SK-N-SH (cell line): ENCODE data around the gene PGD. TPM values are rescaled to one million over a fixed set of nuclear protein-coding genes. Genes with fewer than 3 reads are reported as not detected.

Experiments used
- CTCF ChIA-PET: fragments of 300-600, 350-600 bp; formaldehyde crosslinking; extraction: SDS; loops from one replicate; lab custom pipeline; 2021; lab: Yijun Ruan, JAX
- POLR2A ChIA-PET: fragments of 350-600 bp; sonication (Branson Sonifier 250); formaldehyde crosslinking; extraction: SDS; loops from one replicate; lab custom pipeline; 2020; ENCODE audit warnings: antibody characterized with exemption, inconsistent platforms; lab: Yijun Ruan, JAX
- DNase-seq: peaks from one replicate; pipeline ENCODE4 v3.0.0; 2012
- H2AFZ ChIP-seq: fragments of 200-600 bp; sonication (generic); 2 replicates; pipeline ENCODE4 v1.8.1; 2016; ENCODE audit warnings: antibody characterized with exemption, mild to moderate bottlenecking, low read depth
- H3F3A ChIP-seq: fragments of 200-600 bp; sonication (generic); replicated peaks from 2 replicates; pipeline ENCODE3; 2016; ENCODE audit warnings: antibody characterized with exemption, mild to moderate bottlenecking; ENCODE audit not compliant: insufficient read depth
- H3K27ac ChIP-seq, 2 experiments: fragments of 200-500 bp in 1 of 2; fragments of 200-600 bp in 1 of 2; sonication (Bioruptor generic) in 1 of 2; sonication (generic), shearing (Covaris generic) in 1 of 2; 2 replicates each; pipeline versions ENCODE4 v1.5.1 to v1.6.1; 2014 to 2016; ENCODE audit warnings: low read depth in 2 of 2, inconsistent platforms in 1 of 2, low read length in 1 of 2, mild to moderate bottlenecking in 1 of 2, mixed read lengths in 1 of 2
- H3K27me3 ChIP-seq: fragments of 200-600 bp; sonication (generic), shearing (Covaris generic); 2 replicates; pipeline ENCODE4 v1.6.1; 2016; ENCODE audit warnings: mixed run types; ENCODE audit not compliant: insufficient read depth
- H3K36me3 ChIP-seq, 2 experiments: fragments of 200-500 bp in 1 of 2; fragments of 200-600 bp in 1 of 2; sonication (Bioruptor generic) in 1 of 2; sonication (generic) in 1 of 2; replicated peaks in 1 of 2; 2 replicates each; pipeline versions ENCODE3 to v1.5.1; 2014 to 2016; ENCODE audit warnings: low read length in 1 of 2, mild to moderate bottlenecking in 1 of 2; ENCODE audit not compliant: insufficient read depth in 2 of 2, control insufficient read depth in 1 of 2
- H3K4me1 ChIP-seq, 2 experiments: fragments of 200-500 bp in 1 of 2; fragments of 200-600 bp in 1 of 2; sonication (Bioruptor generic) in 1 of 2; sonication (generic), shearing (Covaris generic) in 1 of 2; 2 replicates each; pipeline versions ENCODE4 v1.5.1 to v1.6.1; 2014 to 2016; ENCODE audit warnings: low read depth in 1 of 2, low read length in 1 of 2, mixed run types in 1 of 2; ENCODE audit not compliant: insufficient read depth in 2 of 2, control insufficient read depth in 1 of 2
- H3K4me2 ChIP-seq: fragments of 200-600 bp; sonication (generic), shearing (Covaris generic); 2 replicates; pipeline ENCODE4 v1.6.1; 2017; ENCODE audit warnings: mixed run types
- H3K4me3 ChIP-seq, 2 experiments: fragments of 200-500 bp in 1 of 2; fragments of 200-600 bp in 1 of 2; sonication (Bioruptor generic) in 1 of 2; sonication (generic), shearing (Covaris generic) in 1 of 2; 2 replicates each; pipeline versions ENCODE4 v1.5.1 to v1.8.1; 2014 to 2016; ENCODE audit warnings: low read depth in 2 of 2, inconsistent platforms in 1 of 2, low read length in 1 of 2, mild to moderate bottlenecking in 1 of 2, mixed read lengths in 1 of 2, moderate library complexity in 1 of 2
- H3K79me2 ChIP-seq: fragments of 200-600 bp; sonication (generic); 2 replicates; pipeline ENCODE4 v1.8.1; 2017; ENCODE audit warnings: mild to moderate bottlenecking; ENCODE audit not compliant: insufficient read depth
- H3K9ac ChIP-seq: fragments of 200-600 bp; sonication (generic); 2 replicates; pipeline ENCODE4 v1.6.1; 2017; ENCODE audit warnings: mixed run types
- H3K9me2 ChIP-seq: fragments of 200-600 bp; sonication (generic); 2 replicates; pipeline ENCODE4 v1.6.1; 2017; ENCODE audit warnings: mixed run types
- H3K9me3 ChIP-seq: fragments of 200-600 bp; sonication (generic); 2 replicates; pipeline ENCODE4 v1.6.1; 2017; ENCODE audit warnings: mixed run types, mild to moderate bottlenecking, moderate library complexity
- H4K20me1 ChIP-seq: fragments of 200-600 bp; sonication (generic); 2 replicates; pipeline ENCODE4 v1.6.1; 2017; ENCODE audit warnings: mild to moderate bottlenecking, mixed run types; ENCODE audit not compliant: insufficient read depth
- CHD2 ChIP-seq: fragments of 150-350 bp; IDR thresholded peaks from 2 replicates; pipeline ENCODE4 v1.6.1; 2018; ENCODE audit warnings: low read length; ENCODE audit not compliant: partially characterized antibody
- CTCF ChIP-seq: fragments of 200-600 bp; sonication (generic); IDR thresholded peaks from 2 replicates; pipeline ENCODE4 v1.6.1; 2017; ENCODE audit warnings: antibody characterized with exemption, mild to moderate bottlenecking, moderate library complexity
- EP300 ChIP-seq, 2 experiments: IDR thresholded peaks; 2 replicates each; pipeline versions ENCODE4 v1.4.0 to v1.6.1; 2012; ENCODE audit warnings: borderline replicate concordance in 1 of 2, low read depth in 1 of 2, low read length in 1 of 2
- FOSL2 ChIP-seq: IDR thresholded peaks from 2 replicates; pipeline ENCODE4 v1.4.0; 2012; ENCODE audit warnings: low read depth, mild to moderate bottlenecking, moderate library complexity, borderline replicate concordance
- FOXJ3 ChIP-seq: sonication (generic); formaldehyde crosslinking; IDR thresholded peaks from 2 replicates; pipeline ENCODE4 v1.5.1; 2020; ENCODE audit warnings: mild to moderate bottlenecking, missing genetic modification reagents
- GATA2 ChIP-seq: sonication (generic); formaldehyde crosslinking; IDR thresholded peaks from 2 replicates; pipeline ENCODE4 v1.5.0; 2020; ENCODE audit warnings: mild to moderate bottlenecking, missing genetic modification reagents
- JUND ChIP-seq: IDR thresholded peaks from 2 replicates; pipeline ENCODE4 v1.4.0; 2012
- NFIC ChIP-seq: IDR thresholded peaks from 2 replicates; pipeline ENCODE4 v1.4.0; 2012; ENCODE audit warnings: borderline replicate concordance
- POLR2AphosphoS5 ChIP-seq: IDR thresholded peaks from 2 replicates; pipeline ENCODE4 v1.6.1; 2012; ENCODE audit warnings: low read depth, low read length
- RAD21 ChIP-seq: IDR thresholded peaks from 2 replicates; pipeline ENCODE4 v1.6.1; 2012; ENCODE audit warnings: mild to moderate bottlenecking, low read length
- REST ChIP-seq: IDR thresholded peaks from 2 replicates; pipeline ENCODE4 v1.6.1; 2012; ENCODE audit warnings: mild to moderate bottlenecking, low read depth, low read length, moderate library complexity
- RFX5 ChIP-seq: IDR thresholded peaks from 2 replicates; pipeline ENCODE4 v1.6.1; 2012; ENCODE audit warnings: mild to moderate bottlenecking, improper control_type of control experiment, low read length
- TCF12 ChIP-seq: IDR thresholded peaks from 2 replicates; pipeline ENCODE4 v1.4.0; 2012
- TEAD4 ChIP-seq: IDR thresholded peaks from 2 replicates; pipeline ENCODE4 v1.4.0; 2012; ENCODE audit warnings: mild to moderate bottlenecking, borderline replicate concordance; ENCODE audit not compliant: insufficient read depth
- USF2 ChIP-seq: fragments of 150-350 bp; IDR thresholded peaks from 2 replicates; pipeline ENCODE4 v1.6.1; 2017; ENCODE audit warnings: antibody characterized with exemption, low read length, low read depth, borderline replicate concordance
- YY1 ChIP-seq: IDR thresholded peaks from 2 replicates; pipeline ENCODE4 v1.4.0; 2012; ENCODE audit warnings: low read depth, mild to moderate bottlenecking
- WGBS: methylation state at CpG from one replicate; pipeline ENCODE4 v1.1.6; 2017; ENCODE audit warnings: low lambda C conversion rate; 5-methylcytosine and 5-hydroxymethylcytosine counted together
- polyA plus RNA-seq, 3 experiments: library from polyadenylated mRNA; depleted of rRNA; stranded (reverse); fragments of >200 nt; gene quantifications; 2 replicates each; pipeline ENCODE4 v1.2.3, GENCODE V29; 2012

PGD gene
- polyA plus RNA-seq, 1 of the 3 experiments (the other 2 are of a cell fraction), result 76.2 TPM

GRCh38 chr1:10457875-10458274, 59.0 kb downstream of the PGD start:
- Histone ChIP-seq H3K27ac (no peak overlapping the region), H2AFZ (no peak overlapping the region), H3K79me2 (no peaks in the 10 kb centered on the region), H3K4me1 (peaks cover 0 to 8% of the 10 kb centered on the region in 2 experiments; a peak in 2 of 4 replicates), H3K27me3 (no peaks in the 10 kb centered on the region), H3K9me3 (no peaks in the 10 kb centered on the region), H3K36me3 (peaks cover 9 to 11% of the 10 kb centered on the region in 2 experiments), H3K9me2 (no peaks in the 10 kb centered on the region), H3F3A (no peaks in the 10 kb centered on the region), H3K4me2 (no peak overlapping the region), H3K9ac (no peak overlapping the region), H3K4me3 (no peak overlapping the region), H4K20me1 (no peaks in the 10 kb centered on the region)
- DNase-seq, result no peak
- WGBS, result 91% methylated on average over 9 of the region's 9 CpGs
- TF ChIP-seq TEAD4 (no peak), POLR2AphosphoS5 (0 out of 2 replicates have a peak, but pooled peaks have one; percentile 10)
- ChIA-PET POLR2A (interaction anchor here (0.6 kb wide), 1 partner anchor 642 kb away, joined by 3 read pairs; the partner anchor contains the start of gene EXOSC10), CTCF (interaction anchor here (0.8 to 2.4 kb wide), 3 partner anchors 27 to 49 kb away, joined by 3 to 10 read pairs (median 3); partner anchors contain the start of gene CENPS)

- Histone ChIP-seq H3K27ac (peak overlapping the region; percentile 19 to 21; a peak in 1 of 4 replicates), H3F3A (no peaks in the 10 kb centered on the region), H3K9ac (no peak overlapping the region), H3K9me2 (no peaks in the 10 kb centered on the region), H3K4me3 (no peak overlapping the region), H3K9me3 (no peaks in the 10 kb centered on the region), H3K36me3 (peaks cover 9 to 16% of the 10 kb centered on the region in 2 experiments), H2AFZ (no peak overlapping the region), H3K27me3 (no peaks in the 10 kb centered on the region), H4K20me1 (no peaks in the 10 kb centered on the region), H3K4me2 (no peak overlapping the region), H3K4me1 (peaks cover 0 to 8% of the 10 kb centered on the region in 2 experiments; a peak in 2 of 4 replicates), H3K79me2 (no peaks in the 10 kb centered on the region)
- no peak for DNase-seq
- ChIA-PET CTCF (no interaction called here), POLR2A (no interaction called here)
- WGBS, result 51% methylated on average over 3 of the region's 3 CpGs
- TF ChIP-seq TCF12 (peak; percentile 42; the same call in 1 of the 2 replicates), JUND (peak; percentile 62; the same call in 1 of the 2 replicates), FOSL2 (peak; percentile 72; the same call in 1 of the 2 replicates), CHD2 (no peak), RFX5 (no peak), NFIC (no peak)
Measured at GRCh38 chr1:10459184-10459583, 60.3 kb downstream of the PGD start.

- POLR2A ChIA-PET, result no interaction called here
- no peak for DNase-seq
- Histone ChIP-seq H3K4me1 (peaks cover 7 to 8% of the 10 kb centered on the region in 2 experiments; a peak in 2 of 4 replicates), H4K20me1 (no peaks in the 10 kb centered on the region; the same call in 1 of the 2 replicates), H3K36me3 (peaks cover 30 to 33% of the 10 kb centered on the region in 2 experiments), H3K79me2 (peaks cover 23% of the 10 kb centered on the region; the same call in 1 of the 2 replicates), H3K9me3 (no peaks in the 10 kb centered on the region), H3K4me2 (no peak overlapping the region), H3K9ac (no peak overlapping the region), H3F3A (peaks cover 5% of the 10 kb centered on the region), H3K9me2 (no peaks in the 10 kb centered on the region), H3K27me3 (no peaks in the 10 kb centered on the region), H3K27ac (no peak overlapping the region), H2AFZ (no peak overlapping the region), H3K4me3 (no peak overlapping the region)
- CTCF ChIA-PET, result no interaction called here
- WGBS, result 97% methylated on average over 2 of the region's 2 CpGs
- TF ChIP-seq GATA2 (CRISPR knock-in tag), result no peak
- TF ChIP-seq RAD21, result no peak
- TF ChIP-seq YY1, result no peak
- no peak for TF ChIP-seq EP300 (IDR thresholded peaks at IDR 0.05; ENCODE audit: borderline replicate concordance in 1 of 2, low read depth in 1 of 2, low read length in 1 of 2)
- no peak for TF ChIP-seq USF2
- TF ChIP-seq REST, result no peak
- no peak for TF ChIP-seq JUND
- no peak for TF ChIP-seq CTCF
- no peak for TF ChIP-seq FOXJ3 (CRISPR knock-in tag)
Measured at GRCh38 chr1:10467078-10467477, 68.2 kb downstream of the PGD start.
